ENCODE data around the gene TNF. TPM values are rescaled to one million over a fixed set of nuclear protein-coding genes. Genes with fewer than 3 reads are reported as not detected.

The TNF gene
- total RNA-seq, 1 donor from 2014 or later: 0.60 TPM

- no peak for TF ChIP-seq CTCF (IDR thresholded peaks at IDR 0.05; ENCODE audit: unreplicated experiment)
- DNase-seq (ENCODE audit: low spot score in 2 of 2, unreplicated experiment in 2 of 2): no peak
- no peaks in the 10 kb centered on the region for H3K27me3 Mint-ChIP-seq (ENCODE audit: low read depth)
- peaks cover 12% of the 10 kb centered on the region for H3K36me3 Mint-ChIP-seq
- no peak overlapping the region for H3K4me3 Mint-ChIP-seq
- no peak overlapping the region for H3K27ac Mint-ChIP-seq
- no peaks in the 10 kb centered on the region for H3K4me1 Mint-ChIP-seq
- no peaks in the 10 kb centered on the region for H3K9me3 Mint-ChIP-seq
Measured at GRCh38 chr6:31556307-31556706, 19.1 kb upstream of the TNF start.

GRCh38 chr6:31557443-31558317, 17.7 kb upstream of the TNF start:
- H3K36me3 Mint-ChIP-seq: peaks cover 11% of the 10 kb centered on the region
- H3K4me3 Mint-ChIP-seq: no peak overlapping the region
- no peaks in the 10 kb centered on the region for H3K27me3 Mint-ChIP-seq (ENCODE audit: low read depth)
- no peak overlapping the region for H3K27ac Mint-ChIP-seq
- no peak for TF ChIP-seq CTCF (IDR thresholded peaks at IDR 0.05; ENCODE audit: unreplicated experiment)
- H3K9me3 Mint-ChIP-seq: no peaks in the 10 kb centered on the region
- no peaks in the 10 kb centered on the region for H3K4me1 Mint-ChIP-seq
- DNase-seq (ENCODE audit: low spot score in 2 of 2, unreplicated experiment in 2 of 2): no peak

- H3K9me3 Mint-ChIP-seq: no peaks in the 10 kb centered on the region
- no peak overlapping the region for H3K4me3 Mint-ChIP-seq
- no peak overlapping the region for H3K27ac Mint-ChIP-seq
- no peaks in the 10 kb centered on the region for H3K27me3 Mint-ChIP-seq (ENCODE audit: low read depth)
- DNase-seq (ENCODE audit: low spot score in 2 of 2, unreplicated experiment in 2 of 2): no peak
- no peaks in the 10 kb centered on the region for H3K4me1 Mint-ChIP-seq
- peaks cover 10% of the 10 kb centered on the region for H3K36me3 Mint-ChIP-seq
- no peak for TF ChIP-seq CTCF (IDR thresholded peaks at IDR 0.05; ENCODE audit: unreplicated experiment)
Measured at GRCh38 chr6:31558318-31558625, 17.1 kb upstream of the TNF start.

GRCh38 chr6:31558631-31559500, 16.5 kb upstream of the TNF start:
- Mint-ChIP-seq H3K9me3 (no peaks in the 10 kb centered on the region), H3K36me3 (peaks cover 10% of the 10 kb centered on the region), H3K4me3 (no peak overlapping the region), H3K4me1 (no peaks in the 10 kb centered on the region), H3K27me3 (ENCODE audit: low read depth) (no peaks in the 10 kb centered on the region), H3K27ac (no peak overlapping the region)
- no peak for DNase-seq (ENCODE audit: low spot score in 2 of 2, unreplicated experiment in 2 of 2)
- no peak for TF ChIP-seq CTCF (IDR thresholded peaks at IDR 0.05; ENCODE audit: unreplicated experiment)

GRCh38 chr6:31559606-31559957, 15.8 kb upstream of the TNF start:
- no peaks in the 10 kb centered on the region for H3K27me3 Mint-ChIP-seq (ENCODE audit: low read depth)
- no peak overlapping the region for H3K27ac Mint-ChIP-seq

More at GRCh38 chr6:31559606-31559957, 15.8 kb upstream of the TNF start:
- no peak overlapping the region for H3K4me3 Mint-ChIP-seq
- peaks cover 9% of the 10 kb centered on the region for H3K36me3 Mint-ChIP-seq
- no peaks in the 10 kb centered on the region for H3K9me3 Mint-ChIP-seq
- DNase-seq (ENCODE audit: low spot score in 2 of 2, unreplicated experiment in 2 of 2): no peak
- H3K4me1 Mint-ChIP-seq: no peaks in the 10 kb centered on the region
- TF ChIP-seq CTCF (IDR thresholded peaks at IDR 0.05; ENCODE audit: unreplicated experiment): no peak

Data from mesothelial cell of epicardium (in vitro differentiated cells).